GM21825 (cell line): Measurements from ENCODE around the gene STBD1.
"Not testable (repeated sequence)": the region's sequence is repeated elsewhere in the genome, so short reads cannot be mapped to it uniquely, and the experiment has no call there.

Experiments used
- ATAC-seq: cut with Tn5 transposase; IDR thresholded peaks from one replicate; pipeline ENCODE4 v1.9.1; 2021; ENCODE audit warnings: mild to moderate bottlenecking, moderate library complexity; ENCODE audit not compliant: unreplicated experiment

Gene STBD1

GRCh38 chr4:76315267-76315918 is 8.9 kb downstream of the STBD1 start:
- no peak for ATAC-seq

- no peak for ATAC-seq
These were observed 9.6 kb downstream of the STBD1 start for GRCh38 chr4:76316131-76316530.

GRCh38 chr4:76322236-76322635 is 15.7 kb downstream of the STBD1 start:
- no peak for ATAC-seq

- ATAC-seq, result no peak
These were observed 18.5 kb downstream of the STBD1 start for GRCh38 chr4:76325072-76325471.

GRCh38 chr4:76326515-76326914 is 20.0 kb downstream of the STBD1 start:
- no peak for ATAC-seq

GRCh38 chr4:76334885-76335284 is 28.4 kb downstream of the STBD1 start:
- no peak for ATAC-seq

GRCh38 chr4:76339364-76339763 is 32.8 kb downstream of the STBD1 start:
- ATAC-seq, result no peak

GRCh38 chr4:76341063-76341462 is 34.5 kb downstream of the STBD1 start:
- ATAC-seq, result no peak

GRCh38 chr4:76342191-76342590 is 35.7 kb downstream of the STBD1 start:
- no peak for ATAC-seq

- no peak for ATAC-seq
These were observed 36.3 kb downstream of the STBD1 start for GRCh38 chr4:76342803-76343202.

GRCh38 chr4:76354517-76355473 is 48.3 kb downstream of the STBD1 start:
- ATAC-seq, result no peak

- ATAC-seq, result no peak
These were observed 51.4 kb downstream of the STBD1 start for GRCh38 chr4:76357981-76358380.

- ATAC-seq, result not testable (repeated sequence)
These were observed 53.4 kb downstream of the STBD1 start for GRCh38 chr4:76359881-76360466.
